Endodermal cell (in vitro differentiated cells): ENCODE data around the gene EIF3I. TPM values are rescaled to one million over a fixed set of nuclear protein-coding genes. Genes with fewer than 3 reads are reported as not detected.

Experiments used
- DNase-seq: peaks from one replicate; pipeline ENCODE4 v3.0.0-alpha.2; 2017
- H3K27ac ChIP-seq: 2 replicates; pipeline ENCODE4 v1.5.1; 2013; ENCODE audit warnings: mild to moderate bottlenecking, low read depth, low read length, moderate library complexity
- H3K27me3 ChIP-seq: 2 replicates; pipeline ENCODE4 v1.6.1; 2013; ENCODE audit warnings: mild to moderate bottlenecking, low read length, moderate library complexity; ENCODE audit not compliant: insufficient read depth, control insufficient read depth, poor library complexity, severe bottlenecking
- H3K36me3 ChIP-seq: 2 replicates; pipeline ENCODE4 v1.7.0; 2013; ENCODE audit warnings: mild to moderate bottlenecking, low read length, moderate library complexity; ENCODE audit not compliant: control insufficient read depth, insufficient read depth
- H3K4me1 ChIP-seq: one replicate; pipeline ENCODE4 v1.7.0; 2013; ENCODE audit warnings: low read length; ENCODE audit not compliant: control insufficient read depth, insufficient read depth
- H3K4me3 ChIP-seq: 2 replicates; pipeline ENCODE4 v1.5.1; 2013; ENCODE audit warnings: mild to moderate bottlenecking, low read length, moderate library complexity
- H3K9ac ChIP-seq: 2 replicates; pipeline ENCODE4 v1.6.1; 2013; ENCODE audit warnings: mild to moderate bottlenecking, low read length, moderate library complexity; ENCODE audit not compliant: poor library complexity, severe bottlenecking; ENCODE audit errors: extremely low read depth
- H3K9me3 ChIP-seq: 2 replicates; pipeline ENCODE4 v1.6.1; 2013; ENCODE audit warnings: mild to moderate bottlenecking, low read length, moderate library complexity; ENCODE audit not compliant: control insufficient read depth
- H3K27ac Mint-ChIP-seq: 2 replicates; pipeline ENCODE4 v1.8.0; 2020; ENCODE audit warnings: mixed read lengths
- H3K27me3 Mint-ChIP-seq: 2 replicates; pipeline ENCODE4 v1.8.0; 2021; ENCODE audit warnings: mild to moderate bottlenecking, mixed read lengths; ENCODE audit not compliant: insufficient read depth
- H3K36me3 Mint-ChIP-seq: 2 replicates; pipeline ENCODE4 v1.8.0; 2020; ENCODE audit warnings: low read depth, mixed read lengths
- H3K4me1 Mint-ChIP-seq: 2 replicates; pipeline ENCODE4 v1.8.0; 2020; ENCODE audit warnings: mixed read lengths
- H3K4me3 Mint-ChIP-seq: 2 replicates; pipeline ENCODE4 v1.8.0; 2020; ENCODE audit warnings: mild to moderate bottlenecking, moderate library complexity, mixed read lengths
- H3K9me3 Mint-ChIP-seq: 2 replicates; pipeline ENCODE4 v1.8.0; 2020; ENCODE audit warnings: mild to moderate bottlenecking, mixed read lengths
- WGBS, 2 experiments: methylation state at CpG; one replicate each; pipeline versions ENCODE4 v1.1.5 to v1.1.7; 2013; ENCODE audit warnings: missing lambda C conversion rate in 2 of 2, mixed read lengths in 1 of 2; ENCODE audit not compliant: insufficient coverage in 1 of 2, insufficient read length in 1 of 2; 5-methylcytosine and 5-hydroxymethylcytosine counted together
- total RNA-seq, 2 donors: library from RNA; stranded (reverse); fragmentation: NEBNext Ultra II Directional in 1 of 2; extraction: Animal tissue kit (Norgen Biotek cat#: 25700) in 1 of 2; gene quantifications; 2 replicates in 1 of 2; 3 replicates in 1 of 2; pipeline ENCODE4 v1.2.1, GENCODE V29; 2021
- TF ChIP-seq, protein P1 (sequence below): fragments of 200-600 bp; sonication (generic); conservative IDR thresholded peaks from 2 replicates; pipeline ENCODE4 v1.5.0; 2021; ENCODE audit warnings: antibody characterized with exemption, mild to moderate bottlenecking

Gene EIF3I
- total RNA-seq, 2 donors from 2014 or later: 194 to 198 TPM

DNA sequence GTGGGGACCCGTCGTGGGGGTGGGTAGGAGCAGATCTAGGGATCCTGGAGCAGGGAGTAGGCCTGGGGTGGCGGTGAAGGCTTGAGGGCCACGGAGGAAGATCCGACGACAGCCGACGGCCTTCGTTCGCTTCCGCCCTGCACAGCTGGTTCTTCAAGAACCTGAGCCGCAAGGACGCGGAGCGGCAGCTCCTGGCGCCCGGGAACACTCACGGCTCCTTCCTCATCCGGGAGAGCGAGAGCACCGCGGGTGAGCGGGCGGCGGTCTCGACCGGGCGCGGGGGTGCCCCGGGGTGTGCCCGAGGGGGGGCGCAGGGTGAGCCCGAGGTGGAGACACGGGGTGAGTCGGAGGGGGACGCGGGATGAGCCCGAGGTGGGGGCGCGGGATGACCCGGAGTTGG, 53.2 kb downstream of the EIF3I start:
- Mint-ChIP-seq H3K4me3 (peak overlapping the region; percentile 40), H3K27ac (no peak overlapping the region), H3K36me3 (no peaks in the 10 kb centered on the region), H3K4me1 (peaks cover 15% of the 10 kb centered on the region), H3K9me3 (no peaks in the 10 kb centered on the region), H3K27me3 (peaks cover 23% of the 10 kb centered on the region)
- Histone ChIP-seq H3K27me3 (no peaks in the 10 kb centered on the region), H3K9ac (no peak overlapping the region), H3K4me1 (no peaks in the 10 kb centered on the region), H3K4me3 (no peak overlapping the region), H3K9me3 (no peaks in the 10 kb centered on the region), H3K36me3 (no peaks in the 10 kb centered on the region), H3K27ac (no peak overlapping the region)
- TF ChIP-seq, protein P1, sequence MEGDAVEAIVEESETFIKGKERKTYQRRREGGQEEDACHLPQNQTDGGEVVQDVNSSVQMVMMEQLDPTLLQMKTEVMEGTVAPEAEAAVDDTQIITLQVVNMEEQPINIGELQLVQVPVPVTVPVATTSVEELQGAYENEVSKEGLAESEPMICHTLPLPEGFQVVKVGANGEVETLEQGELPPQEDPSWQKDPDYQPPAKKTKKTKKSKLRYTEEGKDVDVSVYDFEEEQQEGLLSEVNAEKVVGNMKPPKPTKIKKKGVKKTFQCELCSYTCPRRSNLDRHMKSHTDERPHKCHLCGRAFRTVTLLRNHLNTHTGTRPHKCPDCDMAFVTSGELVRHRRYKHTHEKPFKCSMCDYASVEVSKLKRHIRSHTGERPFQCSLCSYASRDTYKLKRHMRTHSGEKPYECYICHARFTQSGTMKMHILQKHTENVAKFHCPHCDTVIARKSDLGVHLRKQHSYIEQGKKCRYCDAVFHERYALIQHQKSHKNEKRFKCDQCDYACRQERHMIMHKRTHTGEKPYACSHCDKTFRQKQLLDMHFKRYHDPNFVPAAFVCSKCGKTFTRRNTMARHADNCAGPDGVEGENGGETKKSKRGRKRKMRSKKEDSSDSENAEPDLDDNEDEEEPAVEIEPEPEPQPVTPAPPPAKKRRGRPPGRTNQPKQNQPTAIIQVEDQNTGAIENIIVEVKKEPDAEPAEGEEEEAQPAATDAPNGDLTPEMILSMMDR: no peak
- WGBS, 2 experiments: 95 to 99% methylated on average over 39 to 41 of the region's 41 CpGs
- peak; percentile 74 for DNase-seq

DNA sequence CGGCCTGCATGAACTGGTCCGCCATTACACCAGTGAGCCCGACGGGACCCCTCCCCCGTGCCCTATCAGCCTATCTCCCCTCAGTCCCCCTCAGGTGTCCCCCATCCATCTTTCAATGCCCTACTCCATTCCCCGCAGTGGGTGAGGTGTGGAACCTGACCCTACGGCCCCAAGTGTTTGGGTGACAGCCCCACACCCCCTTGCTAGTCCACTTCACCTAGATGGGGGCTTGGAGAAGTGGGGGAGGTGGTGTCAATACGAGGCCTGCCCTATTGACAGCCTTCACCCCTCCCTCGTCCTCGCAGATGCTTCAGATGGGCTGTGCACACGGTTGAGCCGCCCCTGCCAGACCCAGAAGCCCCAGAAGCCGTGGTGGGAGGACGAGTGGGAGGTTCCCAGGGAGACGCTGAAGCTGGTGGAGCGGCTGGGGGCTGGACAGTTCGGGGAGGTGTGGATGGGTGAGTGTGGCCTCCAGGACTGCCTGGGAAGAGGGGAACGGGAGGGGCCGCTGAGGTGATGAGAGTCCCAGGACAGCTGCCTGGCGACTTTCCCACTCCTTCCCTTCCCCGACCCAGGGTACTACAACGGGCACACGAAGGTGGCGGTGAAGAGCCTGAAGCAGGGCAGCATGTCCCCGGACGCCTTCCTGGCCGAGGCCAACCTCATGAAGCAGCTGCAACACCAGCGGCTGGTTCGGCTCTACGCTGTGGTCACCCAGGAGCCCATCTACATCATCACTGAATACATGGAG, 54.0 kb downstream of the EIF3I start:
- Mint-ChIP-seq H3K9me3 (no peaks in the 10 kb centered on the region), H3K36me3 (no peaks in the 10 kb centered on the region), H3K27ac (no peak overlapping the region), H3K4me3 (no peak overlapping the region), H3K4me1 (peaks cover 15% of the 10 kb centered on the region), H3K27me3 (peaks cover 23% of the 10 kb centered on the region)
- no peaks in the 10 kb centered on the region for H3K4me1 ChIP-seq
- no peak for DNase-seq
- no peaks in the 10 kb centered on the region for H3K27me3 ChIP-seq
- no peaks in the 10 kb centered on the region for H3K9me3 ChIP-seq
- H3K9ac ChIP-seq: no peak overlapping the region
- 93 to 97% methylated on average over 13 to 30 of the region's 30 CpGs for WGBS, 2 experiments
- H3K4me3 ChIP-seq: no peak overlapping the region
- TF ChIP-seq, protein P1: no peak
- no peaks in the 10 kb centered on the region for H3K36me3 ChIP-seq
- H3K27ac ChIP-seq: no peak overlapping the region

Other genes starting within 250 kb of the EIF3I start
- 100 to 1,000 TPM; 201 to 235 TPM for gene KHDRBS1, start 208.5 kb upstream of the EIF3I start, total RNA-seq
- gene TMEM39B, start 149.5 kb upstream of the EIF3I start, total RNA-seq: 10 to 100 TPM; 11.0 to 20.3 TPM
- gene KPNA6, start 114.4 kb upstream of the EIF3I start, total RNA-seq: 100 to 1,000 TPM in 1 of 2 donors, 10 to 100 TPM in 1; 95.4 to 119 TPM
- 10 to 100 TPM; 38.3 to 39.4 TPM for gene TXLNA, start 42.7 kb upstream of the EIF3I start, total RNA-seq
- 10 to 100 TPM in 1 of 2 donors, 1 to 10 TPM in 1; 9.2 to 11.1 TPM for gene CCDC28B, start 21.8 kb upstream of the EIF3I start, total RNA-seq
- 1 to 10 TPM; 4.7 to 6.3 TPM for gene IQCC, start 16.7 kb upstream of the EIF3I start, total RNA-seq
- gene DCDC2B, start 13.3 kb upstream of the EIF3I start, total RNA-seq: not detected
- 10 to 100 TPM; 35.1 to 35.5 TPM for gene TMEM234, start 54 bp upstream of the EIF3I start, total RNA-seq
- gene FAM167B, start 24.8 kb downstream of the EIF3I start, total RNA-seq: 1 to 10 TPM; 1.1 to 2.9 TPM
- gene LCK, start 28.9 kb downstream of the EIF3I start, total RNA-seq: 1 to 10 TPM; 1.8 to 4.4 TPM
- 100 to 1,000 TPM; 150 to 160 TPM for gene HDAC1, start 69.7 kb downstream of the EIF3I start, total RNA-seq
- gene MARCKSL1, start 113.8 kb downstream of the EIF3I start, total RNA-seq: 100 to 1,000 TPM; 484 to 543 TPM
- gene FAM229A, start 140.1 kb downstream of the EIF3I start, total RNA-seq: 1 to 10 TPM; 6.8 to 8.4 TPM
- gene TSSK3, start 140.1 kb downstream of the EIF3I start, total RNA-seq: 1 to 10 TPM; 3.4 to 6.4 TPM
- gene BSDC1, start 172.0 kb downstream of the EIF3I start, total RNA-seq: 10 to 100 TPM; 61.7 to 68.3 TPM
- 1 to 10 TPM; 2.7 to 5.0 TPM for gene ZBTB8B, start 242.7 kb downstream of the EIF3I start, total RNA-seq